Activated CD4-positive, alpha-beta memory T cell treated with anti-CD3 and anti-CD28 coated beads for 36 hours (primary cell): ENCODE results near the gene EARS2. TPM values are rescaled to one million over a fixed set of nuclear protein-coding genes. Genes with fewer than 3 reads are reported as not detected.
"Not testable (repeated sequence)": the region's sequence is repeated elsewhere in the genome, so short reads cannot be mapped to it uniquely, and the experiment has no call there.

ENCODE experiments used
- CTCF ChIA-PET: fragments of 350-600 bp; sonication (Branson Sonifier 250); formaldehyde crosslinking; loops from one replicate; lab custom pipeline; 2021; ENCODE audit warnings: antibody characterized with exemption, inconsistent platforms; lab: Charles Lee
- POLR2A ChIA-PET: fragments of 350-600 bp; sonication (Branson Sonifier 250); formaldehyde crosslinking; loops from one replicate; lab custom pipeline; 2021; ENCODE audit warnings: antibody characterized with exemption; lab: Charles Lee
- DNase-seq: peaks from one replicate; pipeline ENCODE4 v3.0.0-alpha.2; 2020
- H3K27ac Mint-ChIP-seq: one replicate; pipeline ENCODE4 v1.8.0; 2021; ENCODE audit warnings: mixed read lengths
- H3K27me3 Mint-ChIP-seq: one replicate; pipeline ENCODE4 v1.8.0; 2021; ENCODE audit warnings: mixed read lengths
- H3K36me3 Mint-ChIP-seq: one replicate; pipeline ENCODE4 v1.8.0; 2021; ENCODE audit warnings: mixed read lengths
- H3K4me1 Mint-ChIP-seq: one replicate; pipeline ENCODE4 v1.8.0; 2021; ENCODE audit warnings: low read depth, mixed read lengths
- H3K4me3 Mint-ChIP-seq: one replicate; pipeline ENCODE4 v1.8.0; 2021; ENCODE audit warnings: mild to moderate bottlenecking, mixed read lengths
- H3K9me3 Mint-ChIP-seq: one replicate; pipeline ENCODE4 v1.8.0; 2021; ENCODE audit warnings: mixed read lengths
- intact Hi-C: fragments of 100-400 bp; cut with micrococcal nuclease; formaldehyde crosslinking; loops from one replicate; pipeline ENCODE4 v1.15.1; 2023
- total RNA-seq, 2 experiments: library from RNA; stranded (reverse); gene quantifications; one replicate each; pipeline ENCODE4 v1.2.3, GENCODE V29; 2021

EARS2 gene
- total RNA-seq, 2 experiments from 2014 or later = 21.6 to 23.6 TPM

DNA sequence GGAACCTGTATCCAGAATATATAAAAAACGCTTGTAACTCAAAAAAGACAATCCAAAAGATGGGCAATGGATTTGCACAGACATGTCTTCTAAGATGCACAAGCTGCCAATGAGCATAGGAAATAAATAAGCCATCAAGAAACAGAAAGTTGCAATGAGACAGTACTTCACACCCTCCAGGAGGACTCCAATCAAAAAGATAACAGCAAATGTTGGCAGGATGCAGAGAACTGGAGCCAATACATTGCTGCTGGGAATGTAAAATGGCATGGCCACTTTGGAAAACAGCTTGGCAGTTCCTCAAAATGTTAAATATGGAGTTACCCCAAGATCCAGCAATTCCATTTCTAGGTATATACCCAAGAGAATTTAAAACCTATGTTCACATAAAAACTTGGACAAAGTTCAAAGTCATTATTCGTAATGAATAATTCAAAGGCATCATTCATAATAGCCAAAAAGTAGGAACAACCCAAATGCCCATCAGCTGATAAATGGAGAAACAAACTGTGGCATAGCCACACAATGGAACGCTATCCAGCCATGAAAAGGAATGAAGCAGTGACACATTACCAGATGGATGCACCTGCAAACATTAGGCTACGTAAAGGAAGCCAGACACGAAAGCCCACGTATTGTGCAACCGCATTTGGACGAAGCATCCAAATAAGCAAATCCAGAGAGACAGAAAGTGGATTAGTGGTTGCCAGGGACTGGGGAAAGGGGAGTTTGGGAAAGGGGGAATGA lies 72.5 kb downstream of the EARS2 start:
- intact Hi-C loops = no loop called here
- Mint-ChIP-seq H3K27ac (no peak overlapping the region), H3K27me3 (no peaks in the 10 kb centered on the region), H3K36me3 (peaks cover 45% of the 10 kb centered on the region), H3K4me1 (peaks cover 2% of the 10 kb centered on the region), H3K4me3 (no peak overlapping the region), H3K9me3 (no peaks in the 10 kb centered on the region)
- DNase-seq = no peak
- POLR2A ChIA-PET = no interaction called here
- CTCF ChIA-PET = no interaction called here

DNA sequence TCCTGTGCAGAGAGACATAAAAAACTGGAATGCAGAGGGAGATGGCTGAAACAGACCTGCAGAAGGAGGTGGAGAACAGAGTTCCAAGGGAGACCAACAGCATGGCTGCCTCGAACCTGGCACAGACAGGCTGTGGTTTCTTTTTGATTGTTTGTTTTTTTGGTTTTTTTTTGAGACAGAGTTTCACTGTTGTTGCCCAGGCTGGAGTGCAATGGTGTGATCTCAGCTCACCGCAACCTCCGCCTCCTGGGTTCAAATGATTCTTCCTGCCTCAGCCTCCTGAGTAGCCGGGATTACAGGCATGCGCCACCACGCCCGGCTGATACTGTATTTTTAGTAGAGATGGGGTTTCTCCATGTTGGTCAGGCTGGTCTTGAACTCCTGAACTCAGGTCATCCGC lies 73.7 kb downstream of the EARS2 start:
- H3K36me3 Mint-ChIP-seq = peaks cover 55% of the 10 kb centered on the region
- H3K27me3 Mint-ChIP-seq, CTCF ChIA-PET, H3K4me1 Mint-ChIP-seq, H3K9me3 Mint-ChIP-seq, POLR2A ChIA-PET, H3K4me3 Mint-ChIP-seq, intact Hi-C loops: not testable (repeated sequence)
- H3K27ac Mint-ChIP-seq = peak overlapping the region; percentile 40
- peak; percentile 14 for DNase-seq

DNA sequence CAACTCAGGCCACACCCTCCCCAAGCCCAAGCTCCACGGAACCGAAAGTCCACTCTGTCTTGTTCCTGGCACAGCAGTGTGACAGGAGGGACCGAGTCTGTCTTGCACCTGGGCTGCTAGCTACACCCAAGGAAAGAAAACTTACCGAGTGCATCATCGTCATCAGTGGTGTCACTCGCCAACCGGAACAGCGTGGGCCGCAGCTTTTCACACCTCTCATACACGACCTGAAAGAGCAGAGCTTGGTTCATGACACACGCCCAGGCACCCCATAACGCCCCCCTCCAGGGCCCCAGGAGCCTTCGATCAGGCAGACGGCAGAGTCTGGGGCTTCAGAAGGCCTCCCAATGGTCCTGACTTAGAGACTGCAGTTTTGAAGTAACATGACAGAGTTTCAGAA lies 74.4 kb downstream of the EARS2 start:
- Mint-ChIP-seq H3K9me3 (no peaks in the 10 kb centered on the region), H3K4me3 (no peak overlapping the region), H3K36me3 (peaks cover 57% of the 10 kb centered on the region), H3K27me3 (no peaks in the 10 kb centered on the region), H3K4me1 (peaks cover 2% of the 10 kb centered on the region), H3K27ac (peak overlapping the region; percentile 40)
- DNase-seq = peak; percentile 52
- ChIA-PET CTCF (no interaction called here), POLR2A (no interaction called here)
- intact Hi-C loops = no loop called here

DNA sequence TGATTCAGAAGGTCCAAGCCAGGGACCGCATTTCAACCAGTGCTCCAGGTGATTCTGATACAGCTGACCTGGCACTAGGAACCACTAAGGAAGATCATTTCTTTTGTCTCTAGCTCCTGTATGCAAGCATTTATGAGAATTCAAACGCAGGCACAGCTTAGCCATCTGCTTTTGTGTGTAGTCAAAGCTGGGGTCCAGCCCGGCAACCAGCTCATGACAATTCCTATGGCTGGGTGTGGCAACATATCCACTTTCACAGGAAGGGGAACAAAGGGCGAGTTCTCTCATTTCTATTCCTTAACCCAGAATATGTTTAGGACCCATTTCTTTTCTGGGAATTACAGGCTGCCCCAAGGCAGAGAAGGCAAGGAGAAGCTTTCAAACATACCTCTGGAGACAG lies 76.9 kb downstream of the EARS2 start:
- DNase-seq = no peak
- H3K36me3 Mint-ChIP-seq = peaks cover 42% of the 10 kb centered on the region
- no peak overlapping the region for H3K27ac Mint-ChIP-seq
- ChIA-PET POLR2A (no interaction called here), CTCF (interaction anchor here (2.6 kb wide), 1 partner anchor 44 kb away, joined by 11 read pairs; no protein-coding TSS in a partner anchor)
- intact Hi-C loops = no loop called here
- peaks cover 2% of the 10 kb centered on the region for H3K4me1 Mint-ChIP-seq
- no peaks in the 10 kb centered on the region for H3K27me3 Mint-ChIP-seq
- H3K4me3 Mint-ChIP-seq = no peak overlapping the region
- H3K9me3 Mint-ChIP-seq = no peaks in the 10 kb centered on the region

DNA sequence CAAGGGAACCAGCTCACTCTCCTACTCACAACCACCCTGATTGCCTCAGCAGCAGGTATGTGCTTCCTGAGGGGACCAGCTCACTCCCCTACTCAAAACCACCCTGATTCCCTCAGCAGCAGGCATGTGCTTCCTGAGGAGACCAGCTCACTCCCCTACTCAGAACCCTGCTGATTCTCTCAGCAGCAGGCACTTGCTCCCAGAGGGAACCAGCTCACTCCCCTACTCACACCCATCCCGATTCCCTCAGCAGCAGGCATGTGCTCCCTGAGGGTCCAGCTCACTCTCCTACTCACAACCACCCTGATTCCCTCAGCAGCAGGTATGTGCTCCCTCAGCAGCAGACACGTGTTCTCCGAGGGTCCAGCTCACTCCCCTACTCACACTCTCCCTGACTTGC lies 78.0 kb downstream of the EARS2 start:
- no peak for DNase-seq
- H3K4me3 Mint-ChIP-seq = no peak overlapping the region
- ChIA-PET CTCF (interaction anchor here (1.0 to 2.6 kb wide), 2 partner anchors 43 to 118 kb away, joined by 3 to 11 read pairs; no protein-coding TSS in a partner anchor), POLR2A (no interaction called here)
- no peaks in the 10 kb centered on the region for H3K9me3 Mint-ChIP-seq
- peaks cover 43% of the 10 kb centered on the region for H3K36me3 Mint-ChIP-seq
- intact Hi-C loops = no loop called here
- H3K4me1 Mint-ChIP-seq = peaks cover 2% of the 10 kb centered on the region
- no peaks in the 10 kb centered on the region for H3K27me3 Mint-ChIP-seq
- H3K27ac Mint-ChIP-seq = no peak overlapping the region

DNA sequence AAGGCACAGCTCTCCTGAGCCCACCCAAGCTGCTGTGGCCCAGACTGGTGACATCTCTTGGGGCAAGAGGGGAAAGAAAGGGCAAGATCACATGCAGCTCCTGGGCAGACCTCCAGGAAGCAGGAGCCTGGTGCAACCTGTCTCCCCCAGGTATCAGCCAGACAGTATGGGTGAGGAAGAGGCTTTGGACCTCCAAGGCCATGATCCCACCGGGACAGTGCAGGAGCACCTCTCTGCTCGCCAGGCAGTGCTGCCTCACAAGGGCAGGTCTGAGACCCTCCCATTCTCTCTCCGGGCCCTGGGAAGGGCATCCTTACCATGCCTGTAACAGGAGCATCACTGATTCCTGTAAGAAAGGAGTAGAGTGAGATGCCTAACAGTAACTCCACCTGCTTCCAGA lies 78.6 kb downstream of the EARS2 start:
- Mint-ChIP-seq H3K4me3 (no peak overlapping the region), H3K27me3 (no peaks in the 10 kb centered on the region), H3K9me3 (no peaks in the 10 kb centered on the region), H3K27ac (no peak overlapping the region), H3K4me1 (peaks cover 2% of the 10 kb centered on the region), H3K36me3 (peaks cover 48% of the 10 kb centered on the region)
- intact Hi-C loops = no loop called here
- DNase-seq = no peak
- ChIA-PET CTCF (interaction anchor here (1.0 to 2.6 kb wide), 2 partner anchors 43 to 118 kb away, joined by 3 to 11 read pairs; no protein-coding TSS in a partner anchor), POLR2A (no interaction called here)

DNA sequence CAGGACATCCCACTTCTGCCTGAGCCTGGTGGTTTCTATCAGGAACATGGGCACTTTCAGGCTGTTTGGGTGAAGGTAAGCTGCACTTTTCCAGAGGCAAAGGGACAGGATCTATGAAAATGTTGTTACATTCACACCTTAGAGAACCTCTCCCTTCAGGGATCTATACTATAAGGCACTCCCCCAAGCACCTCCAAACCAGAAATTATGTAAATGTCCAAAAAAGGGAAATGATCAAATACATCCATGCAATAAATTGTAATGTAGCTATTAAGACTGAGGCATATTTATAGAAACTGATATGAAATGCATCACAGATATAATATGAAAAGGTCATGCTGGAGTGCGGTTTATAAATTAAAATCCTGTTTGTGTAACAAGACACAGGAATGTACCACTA lies 80.9 kb downstream of the EARS2 start:
- Mint-ChIP-seq H3K36me3 (peaks cover 37% of the 10 kb centered on the region), H3K4me3 (no peak overlapping the region), H3K27me3 (no peaks in the 10 kb centered on the region), H3K9me3 (no peaks in the 10 kb centered on the region), H3K27ac (no peak overlapping the region), H3K4me1 (no peaks in the 10 kb centered on the region)
- CTCF ChIA-PET = no interaction called here
- intact Hi-C loops = no loop called here
- POLR2A ChIA-PET = interaction anchor here (0.6 kb wide), 1 partner anchor 54 kb away, joined by 3 read pairs; no protein-coding TSS in a partner anchor
- DNase-seq = no peak

Other genes with a start within 250 kb of the EARS2 start
- gene COG7, start 104.2 kb downstream of the EARS2 start, total RNA-seq = 10 to 100 TPM; 17.0 to 18.1 TPM
- 10 to 100 TPM; 73.3 to 75.1 TPM for gene GGA2, start 46.9 kb downstream of the EARS2 start, total RNA-seq
- 10 to 100 TPM; 53.9 to 54.4 TPM for gene UBFD1, start 377 bp upstream of the EARS2 start, total RNA-seq
- 100 to 1,000 TPM; 152 to 153 TPM for gene NDUFAB1, start 39.0 kb upstream of the EARS2 start, total RNA-seq
- gene PALB2, start 84.0 kb upstream of the EARS2 start, total RNA-seq = 10 to 100 TPM; 20.3 to 20.8 TPM
- gene DCTN5, start 84.1 kb upstream of the EARS2 start, total RNA-seq = 10 to 100 TPM; 55.6 to 56.1 TPM
- gene PLK1, start 121.5 kb upstream of the EARS2 start, total RNA-seq = 10 to 100 TPM; 81.2 to 81.6 TPM
- not detected for gene ERN2, start 155.9 kb upstream of the EARS2 start, total RNA-seq
- gene CHP2, start 197.7 kb upstream of the EARS2 start, total RNA-seq = not detected